HG03045 (cell line): ENCODE data around the gene LMAN1L.

Source experiments
- ATAC-seq: cut with Tn5 transposase; IDR thresholded peaks from one replicate; pipeline ENCODE4 v1.9.1; 2021; ENCODE audit warnings: mild to moderate bottlenecking, moderate library complexity; ENCODE audit not compliant: unreplicated experiment

LMAN1L gene

DNA sequence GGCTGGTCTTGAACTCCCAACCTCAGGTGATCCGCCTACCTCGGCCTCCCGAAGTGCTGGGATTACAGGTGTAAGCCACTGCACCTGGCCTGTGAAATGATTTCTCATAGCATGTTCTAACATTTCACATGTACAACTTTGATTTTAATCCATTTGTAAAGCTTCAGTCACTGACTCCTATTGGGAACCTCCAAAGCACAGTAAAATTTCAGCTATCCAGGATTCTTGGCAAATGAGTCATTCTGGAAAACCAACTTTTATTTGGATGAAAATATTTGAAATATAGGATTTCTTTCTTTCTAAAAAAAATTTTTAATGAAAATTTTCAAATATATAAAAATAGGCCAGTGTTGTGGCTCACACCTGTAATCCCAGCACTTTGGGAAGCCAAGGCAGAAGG is 2.7 kb upstream of the LMAN1L start:
- no peak for ATAC-seq

DNA sequence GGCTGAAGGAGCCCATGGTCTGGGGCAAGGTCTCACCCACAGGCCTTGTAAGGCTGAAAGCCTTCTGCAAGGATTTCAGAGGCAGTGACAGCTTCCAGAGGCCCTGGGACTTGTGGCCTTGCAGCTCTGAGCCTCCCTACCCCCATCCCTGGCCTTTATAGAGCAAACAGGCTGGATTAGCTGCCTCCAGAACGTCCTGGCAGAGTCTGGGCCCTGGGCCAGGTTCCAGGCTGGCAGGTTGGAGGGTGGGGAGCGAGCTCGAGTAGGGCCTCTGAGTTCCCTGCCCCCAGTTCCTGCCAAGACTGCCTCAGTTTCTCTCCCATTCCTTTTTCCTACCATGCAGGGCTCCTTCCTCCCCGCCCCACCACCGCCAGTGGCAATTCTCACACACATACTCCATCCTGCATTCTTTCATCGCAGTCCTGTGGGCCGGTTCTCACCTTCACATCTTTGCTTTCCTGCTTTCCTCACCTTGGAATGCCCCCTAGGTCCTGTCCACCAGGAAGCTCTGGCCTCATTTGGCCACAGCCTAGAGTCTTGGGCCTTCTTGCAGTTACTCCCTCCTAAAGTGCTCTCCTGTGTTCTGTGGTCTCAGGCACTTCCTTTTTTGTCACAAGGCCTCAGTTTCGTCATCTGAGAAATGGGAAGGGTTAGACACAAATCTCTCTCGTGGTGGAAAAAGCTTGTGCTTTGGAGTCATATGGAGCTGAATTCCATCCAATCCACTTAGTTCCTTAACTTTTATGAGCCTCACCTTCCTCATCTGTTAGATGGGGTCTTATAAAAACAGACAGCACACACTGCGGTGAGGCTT is 2.7 kb downstream of the LMAN1L start:
- ATAC-seq = no peak

- no peak for ATAC-seq
Measured at GRCh38 chr15:74815961-74816360, 3.3 kb downstream of the LMAN1L start.

DNA sequence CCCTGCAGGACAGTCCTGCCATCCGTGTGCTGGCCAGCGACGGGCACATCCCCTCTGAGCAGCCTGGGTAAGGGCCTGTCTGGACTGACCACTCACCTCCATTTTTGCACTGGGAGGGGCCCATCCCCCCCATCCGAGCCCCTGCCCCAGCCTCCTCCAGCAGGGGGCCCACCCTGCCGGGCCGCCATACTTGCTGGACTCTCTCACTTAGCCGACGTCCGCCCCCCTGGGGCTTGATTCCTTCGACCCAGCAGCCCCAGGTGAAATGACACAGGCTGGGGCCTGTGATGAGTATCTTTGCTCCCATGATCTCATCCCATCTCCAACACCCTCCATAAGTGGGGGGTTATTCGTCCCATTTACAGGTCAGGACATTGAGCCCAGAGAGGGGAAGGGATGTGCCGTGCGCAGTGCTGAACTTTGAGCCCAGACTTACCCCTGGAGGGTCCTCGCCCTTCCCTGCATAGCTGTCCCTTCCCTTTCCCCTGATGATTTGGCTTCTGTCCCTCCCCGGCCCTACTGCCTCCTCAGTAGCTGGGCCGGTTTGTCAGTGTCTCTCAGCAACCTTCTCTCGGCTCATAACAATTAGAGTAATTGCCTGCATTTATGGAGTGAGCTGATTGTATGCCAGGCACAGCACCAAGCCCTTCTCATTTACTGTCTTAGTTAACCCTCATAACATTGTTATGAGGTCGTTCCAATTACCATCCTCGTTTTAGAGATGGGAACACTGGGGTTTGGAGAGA is 4.2 kb downstream of the LMAN1L start:
- ATAC-seq = no peak

DNA sequence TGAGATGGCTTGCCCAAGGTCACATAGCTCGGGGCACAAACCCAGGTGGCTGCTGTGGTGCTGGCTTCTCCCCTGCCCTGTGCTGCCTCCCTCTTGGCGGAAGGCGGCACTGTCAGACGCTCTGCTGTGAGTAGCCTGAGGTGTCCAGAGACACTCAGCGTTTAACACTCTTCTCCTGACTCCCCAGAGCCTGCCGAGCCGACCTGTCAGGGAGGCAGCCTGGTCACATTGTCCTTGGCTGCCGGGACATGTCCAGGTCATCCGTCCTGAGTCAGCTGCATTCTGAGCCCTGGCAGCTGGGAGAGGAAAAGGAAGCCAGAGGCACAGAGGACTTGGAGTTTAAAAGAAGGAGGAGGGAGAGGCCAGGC is 4.7 kb downstream of the LMAN1L start:
- ATAC-seq = no peak

- ATAC-seq = no peak
Measured at GRCh38 chr15:74820056-74820455, 7.4 kb downstream of the LMAN1L start.

DNA sequence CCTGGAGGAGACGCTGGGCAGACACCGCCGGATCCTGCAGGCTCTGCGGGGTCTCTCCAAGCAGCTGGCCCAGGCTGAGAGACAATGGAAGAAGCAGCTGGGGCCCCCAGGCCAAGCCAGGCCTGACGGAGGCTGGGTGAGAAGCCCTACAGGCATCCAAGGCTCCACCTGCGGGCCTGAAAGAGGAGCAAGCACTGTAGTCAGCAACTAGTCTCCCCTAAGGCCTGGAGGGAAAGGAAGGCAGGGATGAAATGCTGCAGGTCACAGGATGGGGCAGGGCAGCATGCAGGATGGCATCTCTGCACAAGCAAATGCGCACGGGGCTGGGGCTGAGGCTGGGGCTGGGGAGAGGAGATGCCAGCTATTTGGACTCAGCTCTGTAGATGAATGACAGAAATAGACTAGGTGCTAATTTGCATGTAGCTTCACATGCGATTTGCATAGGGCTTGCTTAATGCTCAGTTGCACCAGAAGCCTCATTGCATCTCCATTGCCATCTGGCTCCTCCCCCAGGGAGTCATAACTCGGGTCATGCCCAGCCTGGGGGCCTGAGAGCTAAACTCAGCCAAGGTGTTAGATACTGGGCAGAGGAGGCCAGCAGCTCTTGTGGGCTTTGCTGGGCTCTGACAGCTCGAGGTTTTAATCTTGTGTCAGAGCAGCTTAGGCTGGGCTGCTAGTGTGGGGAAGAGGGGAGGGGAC is 8.6 kb downstream of the LMAN1L start:
- no peak for ATAC-seq

- no peak for ATAC-seq
Measured at GRCh38 chr15:74821790-74822158, 9.1 kb downstream of the LMAN1L start.

DNA sequence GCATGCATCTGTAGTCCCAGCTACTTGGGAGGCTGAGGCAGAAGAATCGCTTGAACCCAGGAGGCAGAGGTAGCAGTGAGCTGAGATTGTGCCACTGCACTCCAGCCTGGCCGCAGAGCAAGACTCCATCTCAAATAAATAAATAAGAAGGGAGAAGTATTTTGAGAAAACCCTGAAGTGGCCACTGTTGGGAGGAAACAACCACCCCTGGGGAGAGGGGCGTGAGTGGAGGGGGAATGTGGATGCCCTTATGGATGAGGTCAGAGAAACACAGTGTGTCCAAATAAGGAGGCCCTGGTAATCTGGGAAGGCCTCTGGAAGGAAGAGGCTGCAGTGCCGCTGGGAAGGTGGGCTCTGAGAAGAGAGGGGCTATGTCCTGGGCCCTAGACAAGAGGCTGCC is 9.6 kb downstream of the LMAN1L start:
- no peak for ATAC-seq

- ATAC-seq = no peak
Measured at GRCh38 chr15:74823324-74823723, 10.7 kb downstream of the LMAN1L start.

- ATAC-seq = no peak
Measured at GRCh38 chr15:74824976-74825375, 12.3 kb downstream of the LMAN1L start.

DNA sequence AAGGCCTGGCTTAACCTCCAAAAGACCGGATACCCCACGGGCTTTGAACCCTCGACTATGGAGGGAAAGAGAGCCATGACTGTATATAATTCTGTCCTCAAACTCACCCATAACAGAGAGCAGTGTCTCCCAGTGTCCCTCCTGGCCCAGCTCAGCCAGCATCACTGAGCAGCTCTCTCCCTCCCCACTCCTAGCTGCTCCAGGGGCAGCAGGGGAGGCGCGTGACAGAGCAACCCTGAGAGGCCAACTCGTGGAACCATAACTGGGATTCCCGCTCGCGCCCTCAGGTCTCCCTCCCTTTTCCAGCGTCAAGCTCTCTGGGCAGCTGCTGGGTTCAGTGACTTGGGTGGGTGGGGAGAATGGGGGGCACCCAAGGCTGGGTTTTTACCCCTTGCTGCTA is 13.2 kb downstream of the LMAN1L start:
- ATAC-seq = no peak

DNA sequence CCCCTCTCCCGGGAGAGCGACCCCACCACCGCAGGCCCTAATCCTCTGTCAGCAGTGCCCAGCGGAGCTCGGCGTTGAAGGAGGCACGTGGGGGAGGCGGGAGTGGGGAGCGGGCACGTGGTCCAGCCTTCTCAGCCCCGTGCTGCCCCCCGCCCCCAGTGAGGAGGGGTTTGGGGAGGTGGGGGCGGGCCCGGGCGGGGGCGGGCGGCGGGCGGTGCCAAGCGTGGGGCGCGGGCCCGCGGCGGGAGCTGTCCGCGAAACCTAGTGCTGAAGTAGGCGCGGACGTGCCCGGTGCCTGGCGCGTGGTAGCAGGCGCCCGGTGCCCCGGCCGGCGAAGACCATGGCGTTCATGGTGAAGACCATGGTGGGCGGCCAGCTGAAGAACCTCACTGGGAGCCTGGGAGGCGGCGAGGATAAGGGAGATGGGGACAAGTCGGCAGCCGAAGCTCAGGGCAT is 13.8 kb downstream of the LMAN1L start, which contains the start of gene CPLX3:
Gene CPLX3 (plus strand): TSS at position 264 of the 456 bp plus-strand sequence. CDS start 77 bp downstream, at position 341.
- no peak for ATAC-seq

- no peak for ATAC-seq
Measured at GRCh38 chr15:74826921-74827320, 14.3 kb downstream of the LMAN1L start.

DNA sequence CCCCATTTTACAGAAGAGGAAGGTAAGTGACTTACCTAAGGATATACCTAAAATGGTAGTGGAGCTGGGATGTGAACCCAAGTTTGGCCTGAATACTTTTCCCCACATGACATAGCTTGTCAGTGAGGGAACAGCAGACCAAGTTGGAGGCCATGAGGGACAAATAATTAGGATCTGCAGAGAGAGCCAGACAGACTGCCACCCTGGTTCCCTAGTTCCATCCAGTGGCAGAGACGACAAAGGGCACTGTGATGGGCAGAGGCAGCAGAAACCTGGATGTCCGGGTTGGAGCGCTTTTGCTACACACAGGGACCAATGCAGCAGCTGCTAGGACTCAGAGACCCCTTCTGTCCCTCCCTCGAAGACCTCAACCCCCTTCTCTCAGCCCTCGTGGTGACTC is 15.0 kb downstream of the LMAN1L start:
- ATAC-seq = no peak

- ATAC-seq = no peak
Measured at GRCh38 chr15:74828835-74829234, 16.2 kb downstream of the LMAN1L start.

DNA sequence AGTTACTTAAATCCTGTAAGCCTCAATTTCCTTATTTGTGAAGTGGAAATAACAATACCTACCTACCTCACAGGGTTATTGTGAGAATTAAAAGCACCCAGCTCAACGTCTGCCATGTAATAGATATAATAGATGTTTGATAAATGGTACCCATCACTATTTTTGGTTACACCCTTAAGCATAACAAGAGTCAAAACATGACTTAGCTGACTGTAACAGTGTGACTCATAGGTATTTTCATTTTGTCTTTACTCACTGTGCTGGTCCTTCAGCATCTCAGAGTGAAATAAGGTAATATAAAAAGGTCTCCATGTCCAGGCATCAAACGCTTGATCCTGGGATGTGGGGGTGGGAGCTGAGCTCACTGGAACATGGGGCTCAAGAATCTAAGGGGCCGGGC is 16.9 kb downstream of the LMAN1L start:
- ATAC-seq = no peak

- ATAC-seq = no peak
Measured at GRCh38 chr15:74829991-74830390, 17.4 kb downstream of the LMAN1L start.

DNA sequence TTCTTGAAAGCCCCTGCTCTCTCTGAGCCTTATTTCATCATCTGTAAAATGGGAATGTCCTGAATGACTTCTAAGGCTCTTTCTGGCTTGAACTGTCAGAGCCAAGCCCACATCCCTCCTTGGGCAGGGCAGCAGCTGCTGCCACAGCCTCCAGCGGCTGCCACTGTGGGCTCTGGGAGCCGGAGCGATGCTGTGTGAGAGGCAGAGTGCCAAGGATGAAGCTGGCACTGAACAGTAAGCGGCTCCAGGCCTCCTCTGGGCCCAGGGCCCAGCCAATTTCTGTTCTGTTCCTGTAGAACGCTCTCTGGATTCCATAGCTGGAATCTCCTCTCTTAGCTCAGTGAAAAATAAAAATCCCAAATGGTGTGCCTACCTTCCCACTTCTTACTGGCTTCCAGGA is 18.2 kb downstream of the LMAN1L start:
- ATAC-seq = no peak

- no peak for ATAC-seq
Measured at GRCh38 chr15:74831813-74832495, 19.3 kb downstream of the LMAN1L start.

DNA sequence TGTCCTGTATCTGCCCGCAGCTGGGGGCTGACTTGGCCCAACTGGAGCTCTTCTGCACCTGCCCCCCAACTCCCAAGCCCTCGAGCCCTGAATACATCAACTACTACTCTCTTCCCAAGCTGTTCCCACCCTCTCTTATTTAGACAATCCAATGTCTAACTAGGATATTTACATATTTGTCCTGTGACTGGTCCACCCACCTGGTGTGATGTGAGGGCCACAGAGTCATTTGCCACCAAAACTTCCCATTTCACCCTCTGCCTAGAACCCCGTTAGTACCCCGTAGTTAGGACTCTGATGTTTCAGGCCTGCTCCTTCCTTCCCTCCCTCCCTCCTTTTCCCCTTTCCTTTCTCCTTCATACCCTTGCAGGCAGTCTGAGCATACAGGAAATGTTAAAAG is 20.2 kb downstream of the LMAN1L start:
- ATAC-seq = no peak
